ENCODE data around the gene RYR3.

- TF ChIP-seq CTCF (conservative IDR thresholded peaks at IDR 0.05; ENCODE audit: low read length) (no peak), EZH2phosphoT487 (IDR thresholded peaks at IDR 0.05; ENCODE audit: borderline replicate concordance, low read depth, low read length) (no peak)
Observed at GRCh38 chr15:33561407-33561806, 250.6 kb downstream of the RYR3 start.

Measured in OCI-LY7 (cell line).